KMS-11 (cell line): ENCODE results near the gene WNT3.

Experiments
- H2AFZ ChIP-seq: fragments of 200-600 bp; sonication (generic); 2 replicates; pipeline ENCODE4 v1.6.1; 2016; ENCODE audit warnings: antibody characterized with exemption, mixed run types, low read depth
- H3K27ac ChIP-seq: fragments of 200-600 bp; sonication (generic); 2 replicates; pipeline ENCODE4 v1.6.1; 2016; ENCODE audit warnings: mild to moderate bottlenecking, mixed run types
- H3K27me3 ChIP-seq: fragments of 200-600 bp; sonication (generic); 2 replicates; pipeline ENCODE4 v1.6.1; 2017; ENCODE audit warnings: mild to moderate bottlenecking, low read depth, mixed run types, moderate library complexity; ENCODE audit not compliant: insufficient read depth
- H3K36me3 ChIP-seq: fragments of 200-600 bp; sonication (generic); 2 replicates; pipeline ENCODE4 v1.6.1; 2017; ENCODE audit warnings: mild to moderate bottlenecking, mixed run types; ENCODE audit not compliant: insufficient read depth
- H3K4me1 ChIP-seq: fragments of 200-600 bp; sonication (generic); 2 replicates; pipeline ENCODE4 v1.6.1; 2016; ENCODE audit warnings: mild to moderate bottlenecking, low read depth, mixed run types; ENCODE audit not compliant: poor library complexity, severe bottlenecking
- H3K4me2 ChIP-seq: fragments of 200-600 bp; sonication (generic); 2 replicates; pipeline ENCODE4 v1.7.0; 2016; ENCODE audit warnings: mild to moderate bottlenecking, mixed run types
- H3K4me3 ChIP-seq: fragments of 200-600 bp; sonication (generic); IDR thresholded peaks from 2 replicates; pipeline ENCODE4 v1.6.1; 2017; ENCODE audit warnings: low read depth, low read length, mixed read lengths; ENCODE audit not compliant: insufficient read depth
- H3K79me2 ChIP-seq: fragments of 200-600 bp; sonication (generic); 2 replicates; pipeline ENCODE4 v1.6.1; 2016; ENCODE audit warnings: low read depth, mixed run types; ENCODE audit not compliant: insufficient read depth
- H3K9ac ChIP-seq: fragments of 200-600 bp; sonication (generic); 2 replicates; pipeline ENCODE4 v1.6.1; 2016; ENCODE audit warnings: mild to moderate bottlenecking, mixed run types
- H4K20me1 ChIP-seq: fragments of 200-600 bp; sonication (generic); 2 replicates; pipeline ENCODE4 v1.6.1; 2016; ENCODE audit warnings: mild to moderate bottlenecking, mixed run types; ENCODE audit not compliant: insufficient read depth
- TF ChIP-seq, protein P1 (sequence below): fragments of 200-600 bp; sonication (generic); conservative IDR thresholded peaks from 2 replicates; pipeline ENCODE4 v1.6.1; 2017; ENCODE audit warnings: low read depth, mild to moderate bottlenecking, antibody characterized with exemption, low read length, moderate library complexity, mixed read lengths

The WNT3 gene

DNA sequence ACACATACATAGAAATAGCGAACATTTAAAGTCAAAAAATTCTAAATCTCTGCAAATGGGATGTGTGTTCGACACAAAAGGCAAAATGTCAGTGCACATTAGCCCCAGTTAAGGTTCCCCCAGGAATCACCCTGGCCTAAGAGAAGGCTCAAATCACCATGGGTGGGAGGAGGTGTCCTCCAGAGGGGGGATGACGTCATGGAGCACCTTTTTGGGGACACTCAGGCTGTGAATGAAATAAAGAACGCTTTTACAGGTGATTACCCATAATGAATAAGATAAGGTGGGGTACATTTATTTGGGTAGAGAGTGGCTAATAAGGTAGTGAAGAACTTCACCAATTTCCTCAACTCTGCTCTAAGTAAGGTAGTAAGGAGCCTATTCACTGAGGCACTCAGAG, 26.4 kb downstream of the WNT3 start:
- TF ChIP-seq, protein P1, sequence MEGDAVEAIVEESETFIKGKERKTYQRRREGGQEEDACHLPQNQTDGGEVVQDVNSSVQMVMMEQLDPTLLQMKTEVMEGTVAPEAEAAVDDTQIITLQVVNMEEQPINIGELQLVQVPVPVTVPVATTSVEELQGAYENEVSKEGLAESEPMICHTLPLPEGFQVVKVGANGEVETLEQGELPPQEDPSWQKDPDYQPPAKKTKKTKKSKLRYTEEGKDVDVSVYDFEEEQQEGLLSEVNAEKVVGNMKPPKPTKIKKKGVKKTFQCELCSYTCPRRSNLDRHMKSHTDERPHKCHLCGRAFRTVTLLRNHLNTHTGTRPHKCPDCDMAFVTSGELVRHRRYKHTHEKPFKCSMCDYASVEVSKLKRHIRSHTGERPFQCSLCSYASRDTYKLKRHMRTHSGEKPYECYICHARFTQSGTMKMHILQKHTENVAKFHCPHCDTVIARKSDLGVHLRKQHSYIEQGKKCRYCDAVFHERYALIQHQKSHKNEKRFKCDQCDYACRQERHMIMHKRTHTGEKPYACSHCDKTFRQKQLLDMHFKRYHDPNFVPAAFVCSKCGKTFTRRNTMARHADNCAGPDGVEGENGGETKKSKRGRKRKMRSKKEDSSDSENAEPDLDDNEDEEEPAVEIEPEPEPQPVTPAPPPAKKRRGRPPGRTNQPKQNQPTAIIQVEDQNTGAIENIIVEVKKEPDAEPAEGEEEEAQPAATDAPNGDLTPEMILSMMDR = no peak
- H2AFZ ChIP-seq = no peak overlapping the region
- H3K27me3 ChIP-seq = no peaks in the 10 kb centered on the region
- H3K4me2 ChIP-seq = no peak overlapping the region
- H3K79me2 ChIP-seq = no peaks in the 10 kb centered on the region
- no peak overlapping the region for H3K9ac ChIP-seq
- no peak overlapping the region for H3K4me3 ChIP-seq
- no peak overlapping the region for H3K27ac ChIP-seq
- no peaks in the 10 kb centered on the region for H3K36me3 ChIP-seq
- no peaks in the 10 kb centered on the region for H3K4me1 ChIP-seq
- no peaks in the 10 kb centered on the region for H4K20me1 ChIP-seq

- Histone ChIP-seq H3K79me2 (no peaks in the 10 kb centered on the region), H2AFZ (no peak overlapping the region), H3K4me3 (no peak overlapping the region), H3K27ac (no peak overlapping the region), H4K20me1 (no peaks in the 10 kb centered on the region), H3K4me1 (no peaks in the 10 kb centered on the region), H3K9ac (no peak overlapping the region), H3K27me3 (no peaks in the 10 kb centered on the region), H3K36me3 (no peaks in the 10 kb centered on the region), H3K4me2 (no peak overlapping the region)
- TF ChIP-seq, protein P1 = no peak
These were observed 27.0 kb downstream of the WNT3 start for GRCh38 chr17:46791531-46791930.

- Histone ChIP-seq H2AFZ (no peak overlapping the region), H3K27me3 (no peaks in the 10 kb centered on the region), H3K4me2 (no peak overlapping the region)
These were observed 28.3 kb downstream of the WNT3 start for GRCh38 chr17:46790216-46790615.

GRCh38 chr17:46789610-46790009, 28.9 kb downstream of the WNT3 start:
- Histone ChIP-seq H3K27me3 (no peaks in the 10 kb centered on the region), H3K4me2 (no peak overlapping the region), H3K36me3 (no peaks in the 10 kb centered on the region), H3K9ac (no peak overlapping the region), H4K20me1 (no peaks in the 10 kb centered on the region), H3K27ac (no peak overlapping the region), H3K4me1 (no peaks in the 10 kb centered on the region), H2AFZ (no peak overlapping the region), H3K4me3 (no peak overlapping the region), H3K79me2 (no peaks in the 10 kb centered on the region)
- TF ChIP-seq, protein P1 = no peak

More at GRCh38 chr17:46790216-46790615, 28.3 kb downstream of the WNT3 start:
- Histone ChIP-seq H3K27ac (no peak overlapping the region), H4K20me1 (no peaks in the 10 kb centered on the region), H3K4me1 (no peaks in the 10 kb centered on the region), H3K4me3 (no peak overlapping the region), H3K79me2 (no peaks in the 10 kb centered on the region), H3K36me3 (no peaks in the 10 kb centered on the region), H3K9ac (no peak overlapping the region)
- TF ChIP-seq, protein P1 = no peak
